CD4-positive, alpha-beta memory T cell (primary cell): ENCODE data around the gene RNASEH1. TPM values are rescaled to one million over a fixed set of nuclear protein-coding genes. Genes with fewer than 3 reads are reported as not detected.

Experiments used
- polyA plus RNA-seq, 2 donors: library from polyadenylated mRNA; unstranded; fragments of 300-500 nt; fragmentation: Illumina TruSeq; gene quantifications; one replicate each; pipeline ENCODE4 v1.2.3, GENCODE V29; 2021
- total RNA-seq, 2 experiments: library from RNA; stranded (reverse); gene quantifications; one replicate each; pipeline ENCODE4 v1.2.3, GENCODE V29; 2021

RNASEH1 gene
- total and polyA plus RNA-seq, 4 experiments from 2014 or later, result 22.0 to 43.1 (median 27.3) TPM

Other genes with a start within 250 kb of the RNASEH1 start
- gene EIPR1, start 180.5 kb downstream of the RNASEH1 start, total RNA-seq, result 10 to 100 TPM; 18.2 to 20.4 TPM
- gene EIPR1, start 180.5 kb downstream of the RNASEH1 start, polyA plus RNA-seq, result 10 to 100 TPM; 31.9 to 48.0 TPM
- 100 to 1,000 TPM; 134 to 137 TPM for gene TRAPPC12, start 178.6 kb downstream of the RNASEH1 start, total RNA-seq
- gene TRAPPC12, start 178.6 kb downstream of the RNASEH1 start, polyA plus RNA-seq, result 10 to 100 TPM; 18.0 to 55.5 TPM
- 10 to 100 TPM; 32.3 to 36.4 TPM for gene ADI1, start 38.8 kb downstream of the RNASEH1 start, total RNA-seq
- gene ADI1, start 38.8 kb downstream of the RNASEH1 start, polyA plus RNA-seq, result 100 to 1,000 TPM in 1 of 2 donors, 10 to 100 TPM in 1; 52.5 to 115 TPM
- gene RPS7, start 16.9 kb upstream of the RNASEH1 start, total RNA-seq, result 1,000 to 10,000 TPM; 1,594 to 1,656 TPM
- 1,000 to 10,000 TPM in 1 of 2 donors, 100 to 1,000 TPM in 1; 904 to 1,178 TPM for gene RPS7, start 16.9 kb upstream of the RNASEH1 start, polyA plus RNA-seq
- not detected for gene COLEC11, start 36.8 kb upstream of the RNASEH1 start, total RNA-seq
- under 1 TPM in 1 of 2 donors, not detected in 1; 0.30 TPM for gene COLEC11, start 36.8 kb upstream of the RNASEH1 start, polyA plus RNA-seq
- gene ALLC, start 99.9 kb upstream of the RNASEH1 start, total RNA-seq, result not detected
- gene ALLC, start 99.9 kb upstream of the RNASEH1 start, polyA plus RNA-seq, result not detected
- not detected for gene DCDC2C, start 145.2 kb upstream of the RNASEH1 start, total RNA-seq
- not detected for gene DCDC2C, start 145.2 kb upstream of the RNASEH1 start, polyA plus RNA-seq